Ishikawa (cell line): ENCODE measurements around the gene TNFSF10.

Experiments
- CEBPB ChIP-seq: IDR thresholded peaks from 2 replicates; pipeline ENCODE4 v1.6.1; 2012
- EP300 ChIP-seq: IDR thresholded peaks from 2 replicates; pipeline ENCODE4 v1.6.1; 2012; ENCODE audit warnings: borderline replicate concordance
- FOXM1 ChIP-seq: IDR thresholded peaks from 2 replicates; pipeline ENCODE4 v1.6.1; 2012; ENCODE audit warnings: low read depth, borderline replicate concordance
- MAX ChIP-seq: IDR thresholded peaks from 2 replicates; pipeline ENCODE4 v1.6.1; 2012
- NFIC ChIP-seq: IDR thresholded peaks from 2 replicates; pipeline ENCODE4 v1.6.1; 2012
- RAD21 ChIP-seq: IDR thresholded peaks from 2 replicates; pipeline ENCODE4 v1.6.1; 2012; ENCODE audit warnings: low read depth
- REST ChIP-seq: IDR thresholded peaks from 2 replicates; pipeline ENCODE4 v1.6.1; 2012; ENCODE audit warnings: low read depth, mild to moderate bottlenecking
- TAF1 ChIP-seq: IDR thresholded peaks from 2 replicates; pipeline ENCODE4 v1.6.1; 2012; ENCODE audit warnings: low read depth, mild to moderate bottlenecking
- USF1 ChIP-seq: IDR thresholded peaks from 2 replicates; pipeline ENCODE4 v1.6.1; 2012
- YY1 ChIP-seq: IDR thresholded peaks from 2 replicates; pipeline ENCODE4 v1.6.1; 2012; ENCODE audit warnings: low read depth
- ZBTB7A ChIP-seq: IDR thresholded peaks from 2 replicates; pipeline ENCODE4 v1.6.1; 2012; ENCODE audit warnings: low read depth

GRCh38 chr3:172506094-172506493 is 17.1 kb downstream of the TNFSF10 start:
- TF ChIP-seq USF1 (no peak), NFIC (no peak), REST (no peak), MAX (no peak), ZBTB7A (no peak), RAD21 (no peak), EP300 (no peak), YY1 (no peak), FOXM1 (no peak), TAF1 (no peak), CEBPB (no peak)
